ENCODE measurements around the gene WDR76.

The WDR76 gene

DNA sequence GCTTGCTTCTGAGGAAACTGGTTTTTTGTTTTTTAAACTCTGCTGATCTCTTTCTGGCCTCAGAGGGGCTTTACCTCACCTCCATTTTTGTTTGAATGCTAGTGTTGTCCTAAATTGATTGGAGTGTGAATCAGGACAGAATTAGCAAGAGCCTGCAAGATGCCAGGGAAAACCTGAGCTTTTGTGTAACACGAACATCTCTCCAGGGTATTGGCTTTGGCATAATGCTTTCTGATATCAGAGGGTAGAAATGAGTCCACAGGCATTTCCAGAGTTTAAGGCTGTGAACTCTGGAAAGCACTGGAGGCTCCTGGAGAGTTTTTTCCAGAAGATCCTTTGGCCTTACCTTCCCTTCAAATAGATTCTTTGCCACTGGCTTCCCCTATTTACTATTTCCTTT, 87.1 kb downstream of the WDR76 start:
- DNase-seq (ENCODE audit: low spot score), result no peak

DNA sequence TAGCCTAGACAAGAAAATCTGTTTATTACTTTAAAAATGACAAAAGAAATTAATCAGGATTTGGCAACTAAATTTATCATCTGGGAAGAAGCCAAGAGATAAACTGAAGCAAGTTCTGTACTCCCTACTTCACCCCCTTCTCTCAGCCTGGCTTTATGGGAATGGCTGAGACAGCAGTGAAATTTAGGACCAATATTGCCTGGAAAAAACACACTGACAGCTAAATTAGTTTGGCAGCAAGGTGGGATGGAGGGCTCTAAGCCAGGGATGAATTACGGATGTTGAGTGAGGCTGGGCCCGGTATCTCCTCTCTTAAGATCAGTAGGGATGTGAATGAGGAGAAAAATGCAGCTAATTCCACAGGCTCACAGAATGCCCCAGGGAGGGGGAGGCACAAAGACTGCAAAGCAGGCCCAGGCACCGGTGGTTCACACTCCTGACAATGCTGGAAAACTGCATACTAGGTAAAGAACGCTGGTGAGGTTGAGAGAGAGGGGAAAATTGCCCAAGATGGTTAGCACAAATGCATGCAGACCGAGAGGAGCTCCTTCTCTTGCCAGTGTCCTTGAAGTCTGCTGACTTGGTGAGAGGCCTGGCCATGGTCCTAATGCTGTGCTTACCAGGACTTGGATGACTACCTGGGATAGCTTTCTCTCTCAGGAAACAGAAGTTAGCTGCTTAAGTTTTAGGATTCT, 89.0 kb downstream of the WDR76 start:
- DNase-seq (ENCODE audit: low spot score), result no peak

DNA sequence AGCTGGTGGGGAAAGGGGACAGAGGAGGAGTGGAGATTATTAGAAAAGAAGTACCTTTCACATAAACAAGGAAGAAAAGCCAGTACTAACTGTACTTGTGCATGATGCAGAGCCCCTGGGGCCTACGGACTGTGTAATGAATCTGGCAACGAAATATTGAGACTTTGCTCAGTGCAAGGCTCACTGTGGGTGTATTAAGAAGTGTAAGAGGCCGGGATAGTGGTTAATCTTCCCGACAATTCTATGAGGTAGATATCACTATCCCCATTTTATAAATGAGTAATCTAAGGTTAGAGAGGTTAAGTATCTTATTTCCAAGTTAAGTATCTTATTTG, 89.5 kb downstream of the WDR76 start:
- no peak for DNase-seq (ENCODE audit: low spot score)
